ENCODE measurements around the gene DGKI. TPM values are rescaled to one million over a fixed set of nuclear protein-coding genes. Genes with fewer than 3 reads are reported as not detected.

Gene DGKI
- total RNA-seq, 4 donors from 2014 or later: 0.02 to 1.8 (median 0.07) TPM; not detected in 1

DNA sequence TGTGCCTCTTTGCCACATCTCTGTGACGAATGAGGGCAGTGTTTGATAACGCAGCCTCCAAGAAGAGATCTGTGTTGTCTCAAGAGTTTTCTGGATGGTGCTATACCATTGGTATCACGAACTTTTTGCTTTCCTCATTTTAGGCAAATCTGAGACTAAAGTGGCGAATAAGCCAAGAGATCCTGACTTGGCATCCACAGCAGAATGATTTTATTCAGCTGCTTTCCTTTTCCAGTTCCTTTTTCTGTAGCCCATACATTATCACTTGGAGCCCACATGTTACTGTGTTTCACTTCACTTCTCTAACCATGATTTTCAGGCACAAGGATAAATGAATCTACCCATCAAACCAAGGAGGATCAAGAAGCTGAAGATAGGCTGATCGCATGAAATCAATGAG is 325.3 kb downstream of the DGKI start:
- H3K36me3 ChIP-seq: no peaks in the 10 kb centered on the region
- TF ChIP-seq POLR2A (IDR thresholded peaks at IDR 0.05): no peak
- TF ChIP-seq, protein P1, sequence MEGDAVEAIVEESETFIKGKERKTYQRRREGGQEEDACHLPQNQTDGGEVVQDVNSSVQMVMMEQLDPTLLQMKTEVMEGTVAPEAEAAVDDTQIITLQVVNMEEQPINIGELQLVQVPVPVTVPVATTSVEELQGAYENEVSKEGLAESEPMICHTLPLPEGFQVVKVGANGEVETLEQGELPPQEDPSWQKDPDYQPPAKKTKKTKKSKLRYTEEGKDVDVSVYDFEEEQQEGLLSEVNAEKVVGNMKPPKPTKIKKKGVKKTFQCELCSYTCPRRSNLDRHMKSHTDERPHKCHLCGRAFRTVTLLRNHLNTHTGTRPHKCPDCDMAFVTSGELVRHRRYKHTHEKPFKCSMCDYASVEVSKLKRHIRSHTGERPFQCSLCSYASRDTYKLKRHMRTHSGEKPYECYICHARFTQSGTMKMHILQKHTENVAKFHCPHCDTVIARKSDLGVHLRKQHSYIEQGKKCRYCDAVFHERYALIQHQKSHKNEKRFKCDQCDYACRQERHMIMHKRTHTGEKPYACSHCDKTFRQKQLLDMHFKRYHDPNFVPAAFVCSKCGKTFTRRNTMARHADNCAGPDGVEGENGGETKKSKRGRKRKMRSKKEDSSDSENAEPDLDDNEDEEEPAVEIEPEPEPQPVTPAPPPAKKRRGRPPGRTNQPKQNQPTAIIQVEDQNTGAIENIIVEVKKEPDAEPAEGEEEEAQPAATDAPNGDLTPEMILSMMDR (IDR thresholded peaks at IDR 0.05 in 4 of 5, conservative IDR thresholded peaks at IDR 0.05 in 1 of 5): no peak
- intact Hi-C loops (cut with DNase I; ENCODE audit: low total_unique reads): no loop called here
- in situ Hi-C loops (cut with MboI; ENCODE audit: low sequenced_read_pairs in 4 of 4): no loop called here
- ATAC-seq (no peak), DNase-seq (no peak)
- no peaks in the 10 kb centered on the region for H3K9me3 ChIP-seq
- no peaks in the 10 kb centered on the region for H3K4me1 ChIP-seq
- no peaks in the 10 kb centered on the region for H3K27me3 ChIP-seq
- no peak overlapping the region for H3K4me3 ChIP-seq
- H3K27ac ChIP-seq: no peak overlapping the region

DNA sequence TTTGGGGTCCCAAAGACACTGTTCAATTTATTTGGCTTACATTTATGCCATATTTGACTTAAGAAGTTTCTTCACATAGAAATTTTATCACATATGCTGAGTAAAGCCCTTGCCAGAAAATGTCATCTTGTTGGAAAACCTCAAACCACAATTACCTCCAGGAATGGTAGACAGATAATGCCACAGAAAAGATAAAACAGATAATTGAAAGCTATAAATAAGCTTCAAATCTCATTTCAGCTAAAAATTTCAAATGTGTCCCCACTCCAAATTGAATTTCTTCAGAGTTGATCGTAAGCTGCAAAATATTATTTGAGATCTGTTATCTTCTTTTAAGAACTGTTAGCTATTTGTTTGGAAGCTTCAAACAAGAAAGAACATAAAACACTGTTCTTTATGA is 326.8 kb downstream of the DGKI start:
- no peaks in the 10 kb centered on the region for H3K27me3 ChIP-seq
- intact Hi-C loops (cut with DNase I; ENCODE audit: low total_unique reads): no loop called here

DNA sequence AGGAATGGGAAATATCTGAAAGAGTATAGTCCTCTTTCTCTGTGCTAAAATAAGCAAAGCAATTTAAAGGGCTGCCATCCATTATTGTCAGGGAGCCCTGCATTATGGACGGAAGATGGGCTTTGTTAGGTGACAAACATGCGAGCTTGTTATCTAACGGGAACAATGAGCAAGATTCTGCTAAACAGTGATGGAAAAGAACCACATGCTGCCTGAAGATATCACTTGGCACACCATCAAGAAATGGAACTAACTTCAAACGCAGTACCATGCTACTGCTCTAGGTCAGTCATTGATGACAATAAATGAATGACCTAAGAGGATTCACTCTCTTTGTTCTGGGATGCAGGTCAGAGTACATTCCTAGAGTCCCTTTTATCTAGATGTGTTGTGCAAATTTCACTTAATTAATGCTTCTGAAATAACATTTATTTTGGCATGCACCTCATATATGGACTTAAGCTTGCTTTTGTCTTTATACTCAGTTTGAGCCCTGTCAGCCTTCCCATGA is 327.5 kb downstream of the DGKI start:
- Histone ChIP-seq H3K36me3 (no peaks in the 10 kb centered on the region), H3K27ac (no peak overlapping the region), H3K4me1 (no peaks in the 10 kb centered on the region), H3K27me3 (no peaks in the 10 kb centered on the region), H3K9me3 (no peaks in the 10 kb centered on the region), H3K4me3 (no peak overlapping the region)
- ATAC-seq (no peak), DNase-seq (no peak)
- in situ Hi-C loops (cut with MboI; ENCODE audit: low sequenced_read_pairs in 4 of 4): no loop called here
- intact Hi-C loops (cut with DNase I; ENCODE audit: low total_unique reads): no loop called here
- no peak for TF ChIP-seq POLR2A (IDR thresholded peaks at IDR 0.05)
- TF ChIP-seq, protein P1 (IDR thresholded peaks at IDR 0.05 in 4 of 5, conservative IDR thresholded peaks at IDR 0.05 in 1 of 5): no peak

More for the DNA sequence above, 326.8 kb downstream of the DGKI start:
- H3K4me1 ChIP-seq: no peaks in the 10 kb centered on the region
- no peak overlapping the region for H3K27ac ChIP-seq
- in situ Hi-C loops (cut with MboI; ENCODE audit: low sequenced_read_pairs in 4 of 4): no loop called here
- DNase-seq: no peak
- H3K4me3 ChIP-seq: no peak overlapping the region
- TF ChIP-seq POLR2A (IDR thresholded peaks at IDR 0.05): no peak
- TF ChIP-seq, protein P1 (IDR thresholded peaks at IDR 0.05 in 4 of 5, conservative IDR thresholded peaks at IDR 0.05 in 1 of 5): no peak
- no peak for ATAC-seq
- no peaks in the 10 kb centered on the region for H3K9me3 ChIP-seq
- no peaks in the 10 kb centered on the region for H3K36me3 ChIP-seq

DNA sequence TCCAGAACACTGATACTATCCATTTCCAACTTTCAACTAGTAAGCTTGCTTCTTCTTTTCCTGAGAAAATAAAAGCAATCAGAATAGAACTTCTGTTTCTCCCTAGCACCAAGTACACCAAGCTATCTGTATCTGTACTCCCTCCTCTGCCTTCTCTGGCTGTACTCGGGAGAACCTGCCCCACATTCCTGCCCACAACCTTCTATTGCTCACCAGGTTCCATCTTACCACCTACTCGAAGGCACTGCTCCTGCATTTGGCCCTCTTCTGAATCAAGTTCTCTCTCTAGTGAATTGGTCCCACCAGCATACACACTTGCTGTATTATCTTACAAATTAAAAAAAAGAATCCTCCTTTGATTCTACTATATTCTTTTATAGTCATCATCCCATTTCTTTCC is 333.7 kb downstream of the DGKI start:
- Histone ChIP-seq H3K36me3 (no peaks in the 10 kb centered on the region), H3K4me3 (no peak overlapping the region), H3K27ac (no peak overlapping the region), H3K4me1 (no peaks in the 10 kb centered on the region), H3K27me3 (no peaks in the 10 kb centered on the region), H3K9me3 (no peaks in the 10 kb centered on the region)
- in situ Hi-C loops (cut with MboI; ENCODE audit: low sequenced_read_pairs in 4 of 4) (no loop called here), intact Hi-C loops (cut with DNase I; ENCODE audit: low total_unique reads) (no loop called here)
- TF ChIP-seq, protein P1 (IDR thresholded peaks at IDR 0.05 in 4 of 5, conservative IDR thresholded peaks at IDR 0.05 in 1 of 5): no peak
- TF ChIP-seq POLR2A (IDR thresholded peaks at IDR 0.05): no peak
- DNase-seq (no peak), ATAC-seq (no peak)

DNA sequence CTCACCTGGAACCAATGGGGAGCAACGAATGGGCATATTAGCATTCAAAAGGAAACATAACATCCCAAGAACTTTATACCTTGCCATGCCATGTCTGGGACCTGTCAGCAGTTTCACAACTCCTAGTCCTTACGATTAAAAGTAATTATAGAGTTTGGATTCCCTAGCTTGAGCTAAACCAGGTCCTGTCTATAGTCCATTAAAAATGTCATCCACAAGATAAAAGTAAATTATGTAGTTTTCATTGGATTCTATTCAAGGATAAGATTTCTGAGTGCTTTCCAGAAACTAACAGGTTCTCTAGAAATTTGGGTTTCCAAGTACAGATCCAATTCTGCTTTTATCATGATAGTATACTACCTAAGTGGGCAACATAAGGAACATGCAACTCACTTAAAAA is 339.7 kb downstream of the DGKI start:
- no peak for ATAC-seq
- no peaks in the 10 kb centered on the region for H3K4me1 ChIP-seq
- TF ChIP-seq, protein P1 (IDR thresholded peaks at IDR 0.05 in 4 of 5, conservative IDR thresholded peaks at IDR 0.05 in 1 of 5): no peak
- H3K9me3 ChIP-seq: no peaks in the 10 kb centered on the region
- DNase-seq: no peak
- H3K36me3 ChIP-seq: no peaks in the 10 kb centered on the region
- H3K27me3 ChIP-seq: no peaks in the 10 kb centered on the region
- no peak overlapping the region for H3K27ac ChIP-seq
- no peak overlapping the region for H3K4me3 ChIP-seq
- in situ Hi-C loops (cut with MboI; ENCODE audit: low sequenced_read_pairs in 4 of 4) (no loop called here), intact Hi-C loops (cut with DNase I; ENCODE audit: low total_unique reads) (no loop called here)
